IMR-90 (cell line): Measurements from ENCODE around the gene SARS1.

ENCODE experiments used
- MXI1 ChIP-seq: IDR thresholded peaks from 2 replicates; pipeline ENCODE4 v1.6.1; 2012; ENCODE audit warnings: low read depth, mild to moderate bottlenecking, low read length, moderate library complexity, borderline replicate concordance
- TF ChIP-seq, protein P1 (sequence below): conservative IDR thresholded peaks from 2 replicates; pipeline ENCODE4 v1.5.1; 2012; ENCODE audit warnings: mild to moderate bottlenecking, low read depth, low read length, improper control_type of control experiment

DNA sequence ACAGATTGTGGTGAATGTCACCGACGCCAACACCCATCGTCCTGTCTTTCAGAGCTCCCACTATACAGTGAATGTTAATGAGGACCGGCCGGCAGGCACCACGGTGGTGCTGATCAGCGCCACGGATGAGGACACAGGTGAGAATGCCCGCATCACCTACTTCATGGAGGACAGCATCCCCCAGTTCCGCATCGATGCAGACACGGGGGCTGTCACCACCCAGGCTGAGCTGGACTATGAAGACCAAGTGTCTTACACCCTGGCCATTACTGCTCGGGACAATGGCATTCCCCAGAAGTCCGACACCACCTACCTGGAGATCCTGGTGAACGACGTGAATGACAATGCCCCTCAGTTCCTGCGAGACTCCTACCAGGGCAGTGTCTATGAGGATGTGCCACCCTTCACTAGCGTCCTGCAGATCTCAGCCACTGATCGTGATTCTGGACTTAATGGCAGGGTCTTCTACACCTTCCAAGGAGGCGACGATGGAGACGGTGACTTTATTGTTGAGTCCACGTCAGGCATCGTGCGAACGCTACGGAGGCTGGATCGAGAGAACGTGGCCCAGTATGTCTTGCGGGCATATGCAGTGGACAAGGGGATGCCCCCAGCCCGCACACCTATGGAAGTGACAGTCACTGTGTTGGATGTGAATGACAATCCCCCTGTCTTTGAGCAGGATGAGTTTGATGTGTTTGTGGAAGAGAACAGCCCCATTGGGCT, 38.6 kb downstream of the SARS1 start:
- TF ChIP-seq MXI1, result no peak
- TF ChIP-seq, protein P1, sequence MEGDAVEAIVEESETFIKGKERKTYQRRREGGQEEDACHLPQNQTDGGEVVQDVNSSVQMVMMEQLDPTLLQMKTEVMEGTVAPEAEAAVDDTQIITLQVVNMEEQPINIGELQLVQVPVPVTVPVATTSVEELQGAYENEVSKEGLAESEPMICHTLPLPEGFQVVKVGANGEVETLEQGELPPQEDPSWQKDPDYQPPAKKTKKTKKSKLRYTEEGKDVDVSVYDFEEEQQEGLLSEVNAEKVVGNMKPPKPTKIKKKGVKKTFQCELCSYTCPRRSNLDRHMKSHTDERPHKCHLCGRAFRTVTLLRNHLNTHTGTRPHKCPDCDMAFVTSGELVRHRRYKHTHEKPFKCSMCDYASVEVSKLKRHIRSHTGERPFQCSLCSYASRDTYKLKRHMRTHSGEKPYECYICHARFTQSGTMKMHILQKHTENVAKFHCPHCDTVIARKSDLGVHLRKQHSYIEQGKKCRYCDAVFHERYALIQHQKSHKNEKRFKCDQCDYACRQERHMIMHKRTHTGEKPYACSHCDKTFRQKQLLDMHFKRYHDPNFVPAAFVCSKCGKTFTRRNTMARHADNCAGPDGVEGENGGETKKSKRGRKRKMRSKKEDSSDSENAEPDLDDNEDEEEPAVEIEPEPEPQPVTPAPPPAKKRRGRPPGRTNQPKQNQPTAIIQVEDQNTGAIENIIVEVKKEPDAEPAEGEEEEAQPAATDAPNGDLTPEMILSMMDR, result no peak
